Fibroblast of pulmonary artery (primary cell): ENCODE measurements around the gene MARCO.

Experiments
- DNase-seq: peaks from one replicate; pipeline ENCODE4 v3.0.0-alpha.2; 2010; ENCODE audit warnings: low read depth
- H3K4me3 ChIP-seq: replicated peaks from 2 replicates; pipeline ENCODE4 v1.5.1; 2011; ENCODE audit warnings: low read depth, mild to moderate bottlenecking, control low read depth, low read length, moderate library complexity
- CTCF ChIP-seq: IDR thresholded peaks from 2 replicates; pipeline ENCODE4 v1.5.1; 2011; ENCODE audit warnings: mild to moderate bottlenecking, control low read depth, low read length, inconsistent platforms; ENCODE audit errors: missing control alignments

MARCO gene

GRCh38 chr2:118971245-118972122, 29.5 kb downstream of the MARCO start:
- no peak for TF ChIP-seq CTCF
- no peak for DNase-seq
- no peak overlapping the region for H3K4me3 ChIP-seq

- H3K4me3 ChIP-seq, result no peak overlapping the region
- TF ChIP-seq CTCF, result no peak
- peak; percentile 48 for DNase-seq
Observed at GRCh38 chr2:118973542-118973951, 31.6 kb downstream of the MARCO start.

- DNase-seq, result peak; percentile 47
- no peak for TF ChIP-seq CTCF
- no peak overlapping the region for H3K4me3 ChIP-seq
Observed at GRCh38 chr2:118974103-118974993, 32.4 kb downstream of the MARCO start.

GRCh38 chr2:118975133-118975532, 33.1 kb downstream of the MARCO start:
- H3K4me3 ChIP-seq, result no peak overlapping the region
- no peak for TF ChIP-seq CTCF
- DNase-seq, result no peak

GRCh38 chr2:118978064-118978463, 36.1 kb downstream of the MARCO start:
- TF ChIP-seq CTCF, result no peak
- no peak for DNase-seq
- H3K4me3 ChIP-seq, result no peak overlapping the region

- no peak overlapping the region for H3K4me3 ChIP-seq
- DNase-seq, result no peak
- no peak for TF ChIP-seq CTCF
Observed at GRCh38 chr2:118979152-118979861, 37.3 kb downstream of the MARCO start.
